ENCODE results near the gene MICAL3.

MICAL3 gene

GRCh38 chr22:17754233-17754925, 270.0 kb downstream of the MICAL3 start:
- Histone ChIP-seq H3K36me3 (ENCODE audit: insufficient read depth, low read length) (no peaks in the 10 kb centered on the region), H3K4me3 (no peak overlapping the region), H3K27ac (no peak overlapping the region), H3K9ac (ENCODE audit: insufficient read length) (no peak overlapping the region), H3K9me3 (ENCODE audit: low read depth, low read length) (no peaks in the 10 kb centered on the region)
- TF ChIP-seq EZH2 (IDR thresholded peaks at IDR 0.05) (no peak), POLR2AphosphoS5 (IDR thresholded peaks at IDR 0.05; ENCODE audit: borderline replicate concordance, low read depth, low read length) (no peak), FOXP2 (optimal IDR thresholded peaks at IDR 0.05; ENCODE audit: control extremely low read depth, extremely low read length, insufficient read depth) (no peak)
- no peak for DNase-seq (ENCODE audit: low read depth, low spot score)

- Histone ChIP-seq H3K27ac (no peak overlapping the region), H3K4me3 (no peak overlapping the region), H3K36me3 (ENCODE audit: insufficient read depth, low read length) (no peaks in the 10 kb centered on the region), H3K9ac (ENCODE audit: insufficient read length) (no peak overlapping the region), H3K9me3 (ENCODE audit: low read depth, low read length) (no peaks in the 10 kb centered on the region)
- no peak for DNase-seq (ENCODE audit: low read depth, low spot score)
- no peak for TF ChIP-seq EZH2 (IDR thresholded peaks at IDR 0.05)
- TF ChIP-seq FOXP2 (optimal IDR thresholded peaks at IDR 0.05; ENCODE audit: control extremely low read depth, extremely low read length, insufficient read depth): no peak
- TF ChIP-seq POLR2AphosphoS5 (IDR thresholded peaks at IDR 0.05; ENCODE audit: borderline replicate concordance, low read depth, low read length): no peak
Observed at GRCh38 chr22:17753401-17753989, 270.9 kb downstream of the MICAL3 start.

GRCh38 chr22:17751596-17751995, 272.8 kb downstream of the MICAL3 start:
- Histone ChIP-seq H3K9me3 (ENCODE audit: low read depth, low read length) (no peaks in the 10 kb centered on the region), H3K36me3 (ENCODE audit: insufficient read depth, low read length) (no peaks in the 10 kb centered on the region), H3K9ac (ENCODE audit: insufficient read length) (no peak overlapping the region), H3K4me3 (no peak overlapping the region), H3K27ac (no peak overlapping the region)
- DNase-seq (ENCODE audit: low read depth, low spot score): no peak
- TF ChIP-seq EZH2 (IDR thresholded peaks at IDR 0.05) (no peak), POLR2AphosphoS5 (IDR thresholded peaks at IDR 0.05; ENCODE audit: borderline replicate concordance, low read depth, low read length) (no peak), FOXP2 (optimal IDR thresholded peaks at IDR 0.05; ENCODE audit: control extremely low read depth, extremely low read length, insufficient read depth) (no peak)

GRCh38 chr22:17749605-17750395, 274.6 kb downstream of the MICAL3 start:
- TF ChIP-seq POLR2AphosphoS5 (IDR thresholded peaks at IDR 0.05; ENCODE audit: borderline replicate concordance, low read depth, low read length) (no peak), EZH2 (IDR thresholded peaks at IDR 0.05) (no peak), FOXP2 (optimal IDR thresholded peaks at IDR 0.05; ENCODE audit: control extremely low read depth, extremely low read length, insufficient read depth) (no peak)
- no peak for DNase-seq (ENCODE audit: low read depth, low spot score)
- Histone ChIP-seq H3K36me3 (ENCODE audit: insufficient read depth, low read length) (no peaks in the 10 kb centered on the region), H3K9ac (ENCODE audit: insufficient read length) (no peak overlapping the region), H3K27ac (no peak overlapping the region), H3K9me3 (ENCODE audit: low read depth, low read length) (no peaks in the 10 kb centered on the region), H3K4me3 (no peak overlapping the region)

- Histone ChIP-seq H3K27ac (no peak overlapping the region), H3K9ac (ENCODE audit: insufficient read length) (no peak overlapping the region), H3K4me3 (no peak overlapping the region), H3K36me3 (ENCODE audit: insufficient read depth, low read length) (no peaks in the 10 kb centered on the region; the same call in 1 of the 2 replicates), H3K9me3 (ENCODE audit: low read depth, low read length) (no peaks in the 10 kb centered on the region)
- DNase-seq (ENCODE audit: low read depth, low spot score): no peak
- TF ChIP-seq EZH2 (IDR thresholded peaks at IDR 0.05) (no peak), FOXP2 (optimal IDR thresholded peaks at IDR 0.05; ENCODE audit: control extremely low read depth, extremely low read length, insufficient read depth) (no peak), POLR2AphosphoS5 (IDR thresholded peaks at IDR 0.05; ENCODE audit: borderline replicate concordance, low read depth, low read length) (no peak)
Observed at GRCh38 chr22:17748555-17749353, 275.6 kb downstream of the MICAL3 start.

- no peak overlapping the region for H3K27ac ChIP-seq
- no peak overlapping the region for H3K4me3 ChIP-seq
- no peaks in the 10 kb centered on the region for H3K9me3 ChIP-seq (ENCODE audit: low read depth, low read length)
- DNase-seq (ENCODE audit: low read depth, low spot score): no peak
- TF ChIP-seq EZH2 (IDR thresholded peaks at IDR 0.05): no peak
- no peak for TF ChIP-seq POLR2AphosphoS5 (IDR thresholded peaks at IDR 0.05; ENCODE audit: borderline replicate concordance, low read depth, low read length)
- TF ChIP-seq FOXP2 (optimal IDR thresholded peaks at IDR 0.05; ENCODE audit: control extremely low read depth, extremely low read length, insufficient read depth): no peak
- no peak overlapping the region for H3K9ac ChIP-seq (ENCODE audit: insufficient read length)
- H3K36me3 ChIP-seq (ENCODE audit: insufficient read depth, low read length): no peaks in the 10 kb centered on the region; the same call in 1 of the 2 replicates
Observed at GRCh38 chr22:17746916-17747315, 277.4 kb downstream of the MICAL3 start.

GRCh38 chr22:17744430-17744829, 279.9 kb downstream of the MICAL3 start:
- Histone ChIP-seq H3K4me3 (no peak overlapping the region), H3K9ac (ENCODE audit: insufficient read length) (no peak overlapping the region), H3K9me3 (ENCODE audit: low read depth, low read length) (no peaks in the 10 kb centered on the region), H3K27ac (no peak overlapping the region), H3K36me3 (ENCODE audit: insufficient read depth, low read length) (no peaks in the 10 kb centered on the region; the same call in 1 of the 2 replicates)
- no peak for DNase-seq (ENCODE audit: low read depth, low spot score)
- TF ChIP-seq FOXP2 (optimal IDR thresholded peaks at IDR 0.05; ENCODE audit: control extremely low read depth, extremely low read length, insufficient read depth) (no peak), POLR2AphosphoS5 (IDR thresholded peaks at IDR 0.05; ENCODE audit: borderline replicate concordance, low read depth, low read length) (no peak), EZH2 (IDR thresholded peaks at IDR 0.05) (no peak)
